ENCODE results near the gene ENPP6.

The ENPP6 gene

DNA sequence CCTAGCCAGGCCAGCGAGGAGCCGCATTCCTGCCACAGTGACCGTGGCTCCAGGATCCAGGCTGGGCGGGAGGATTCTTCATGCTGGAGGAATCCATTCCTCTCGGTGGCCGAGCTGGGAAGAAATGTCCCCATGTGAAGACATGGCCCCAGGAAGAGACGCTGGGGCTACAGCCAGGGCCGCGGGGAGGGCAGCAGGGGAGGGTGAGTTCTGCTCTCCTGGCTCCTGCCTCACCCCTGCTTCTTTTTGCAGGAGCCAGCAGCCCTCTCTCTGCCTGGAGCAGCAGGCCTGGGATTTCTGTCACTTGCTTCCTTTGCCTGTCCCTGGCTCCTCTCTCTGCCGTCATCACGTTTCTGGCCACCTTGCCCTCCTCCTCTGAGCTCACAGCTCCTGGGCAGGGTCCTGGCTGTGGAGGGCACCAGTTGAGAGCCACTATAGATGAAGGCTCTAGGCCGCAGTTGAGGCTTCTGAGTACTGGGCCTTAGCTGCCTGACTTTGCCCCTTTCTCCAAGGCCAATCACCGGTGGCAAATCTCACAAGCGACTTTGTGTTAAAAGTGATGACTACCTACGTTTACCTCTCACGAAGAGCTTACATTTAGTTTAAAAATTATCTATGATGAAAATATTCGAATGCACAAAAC, 48.3 kb downstream of the ENPP6 start:
- H3K9ac ChIP-seq (ENCODE audit: low read length), result no peak overlapping the region

DNA sequence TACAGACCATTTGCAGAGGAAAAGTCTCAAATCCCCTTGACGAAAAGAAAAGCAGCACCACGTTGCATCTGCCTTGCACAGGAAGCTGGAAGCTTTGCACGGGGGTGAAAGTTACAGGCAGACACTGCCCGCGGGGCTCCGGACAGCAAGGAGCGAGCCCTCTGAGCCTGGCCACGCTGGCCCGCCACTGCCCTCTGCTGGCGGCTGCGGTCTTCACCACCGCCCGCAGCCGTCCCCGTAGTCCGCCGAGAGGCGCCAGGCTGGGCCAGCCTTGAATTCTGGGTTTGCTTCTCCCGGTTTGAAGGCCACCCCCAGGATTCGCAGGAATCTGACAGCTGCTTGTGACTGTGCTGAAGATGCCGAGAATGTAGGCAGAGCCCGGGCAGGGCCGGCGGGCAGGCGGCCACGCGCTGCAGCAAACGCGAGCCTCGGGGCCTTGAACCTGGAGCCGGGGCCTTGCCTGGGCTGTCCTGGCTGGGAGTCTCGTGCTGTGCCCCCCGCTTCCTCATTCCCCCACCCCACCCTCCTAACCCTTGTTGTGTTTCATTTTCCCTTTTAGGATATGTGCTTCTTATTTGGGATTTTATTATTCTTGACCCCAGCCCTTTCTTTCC, 49.2 kb downstream of the ENPP6 start:
- H3K4me2 ChIP-seq (ENCODE audit: low read length), result peak overlapping the region; percentile 74
- H3K9ac ChIP-seq (ENCODE audit: low read length), result 0 out of 2 replicates have a peak overlapping the region, but pooled peaks have one; percentile 10
- no peaks in the 10 kb centered on the region for H4K20me1 ChIP-seq (ENCODE audit: insufficient read depth, low read length)
- H3K36me3 ChIP-seq (replicated peaks; ENCODE audit: low read depth, low read length), result no peaks in the 10 kb centered on the region
- TF ChIP-seq CTCF (IDR thresholded peaks at IDR 0.05; ENCODE audit: low read depth, low read length) (peak; percentile 47), EZH2phosphoT487 (IDR thresholded peaks at IDR 0.05; ENCODE audit: low read depth) (no peak)
- H3K27ac ChIP-seq (ENCODE audit: low read length), result no peak overlapping the region
- no peaks in the 10 kb centered on the region for H3K27me3 ChIP-seq (ENCODE audit: low read depth, low read length)
- peaks cover 19% of the 10 kb centered on the region for H3K4me1 ChIP-seq (ENCODE audit: low read length)
- no peaks in the 10 kb centered on the region for H3K9me3 ChIP-seq (ENCODE audit: insufficient read depth, low read length)
- H2AFZ ChIP-seq (ENCODE audit: low read depth, low read length), result no peak overlapping the region
- H3K79me2 ChIP-seq (ENCODE audit: low read length), result no peaks in the 10 kb centered on the region
- peak overlapping the region; percentile 60 for H3K4me3 ChIP-seq (ENCODE audit: low read length)

More for the DNA sequence above, 48.3 kb downstream of the ENPP6 start:
- Histone ChIP-seq H3K4me1 (ENCODE audit: low read length) (peaks cover 19% of the 10 kb centered on the region), H2AFZ (ENCODE audit: low read depth, low read length) (no peak overlapping the region), H3K4me2 (ENCODE audit: low read length) (no peak overlapping the region), H4K20me1 (ENCODE audit: insufficient read depth, low read length) (no peaks in the 10 kb centered on the region), H3K79me2 (ENCODE audit: low read length) (no peaks in the 10 kb centered on the region), H3K27me3 (ENCODE audit: low read depth, low read length) (no peaks in the 10 kb centered on the region), H3K4me3 (ENCODE audit: low read length) (no peak overlapping the region), H3K9me3 (ENCODE audit: insufficient read depth, low read length) (no peaks in the 10 kb centered on the region), H3K27ac (ENCODE audit: low read length) (no peak overlapping the region), H3K36me3 (replicated peaks; ENCODE audit: low read depth, low read length) (no peaks in the 10 kb centered on the region)
- TF ChIP-seq EZH2phosphoT487 (IDR thresholded peaks at IDR 0.05; ENCODE audit: low read depth) (no peak), CTCF (IDR thresholded peaks at IDR 0.05; ENCODE audit: low read depth, low read length) (no peak)

DNA sequence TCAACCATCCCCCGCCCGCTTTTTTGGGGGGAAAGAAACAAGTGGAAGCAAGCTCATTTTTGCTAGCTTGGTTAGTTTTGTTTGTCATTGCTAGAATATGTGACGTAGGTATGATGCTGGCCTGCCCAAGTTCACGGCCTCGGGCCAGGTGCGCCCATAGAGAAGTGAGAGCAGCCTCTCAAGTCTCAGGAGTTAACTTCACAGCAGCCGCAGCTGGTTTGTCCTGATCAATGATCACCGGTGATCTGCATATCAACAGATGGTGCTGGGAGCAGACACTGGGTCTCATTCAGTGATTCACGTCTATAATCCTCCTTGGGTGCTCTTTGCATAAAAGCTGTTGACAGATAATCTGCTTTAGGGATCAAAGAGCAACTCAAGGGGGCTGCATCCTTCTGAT, 50.1 kb downstream of the ENPP6 start:
- Histone ChIP-seq H3K79me2 (ENCODE audit: low read length) (no peaks in the 10 kb centered on the region), H3K4me2 (ENCODE audit: low read length) (peak overlapping the region; percentile 74), H4K20me1 (ENCODE audit: insufficient read depth, low read length) (no peaks in the 10 kb centered on the region), H3K27ac (ENCODE audit: low read length) (peak overlapping the region; percentile 26; the same call in 1 of the 2 replicates), H3K9ac (ENCODE audit: low read length) (no peak overlapping the region; the same call in 1 of the 2 replicates), H3K4me3 (ENCODE audit: low read length) (peak overlapping the region; percentile 60), H3K36me3 (replicated peaks; ENCODE audit: low read depth, low read length) (no peaks in the 10 kb centered on the region), H3K4me1 (ENCODE audit: low read length) (peaks cover 19% of the 10 kb centered on the region), H3K27me3 (ENCODE audit: low read depth, low read length) (no peaks in the 10 kb centered on the region), H3K9me3 (ENCODE audit: insufficient read depth, low read length) (no peaks in the 10 kb centered on the region), H2AFZ (ENCODE audit: low read depth, low read length) (no peak overlapping the region)
- TF ChIP-seq CTCF (IDR thresholded peaks at IDR 0.05; ENCODE audit: low read depth, low read length) (no peak), EZH2phosphoT487 (IDR thresholded peaks at IDR 0.05; ENCODE audit: low read depth) (no peak)

DNA sequence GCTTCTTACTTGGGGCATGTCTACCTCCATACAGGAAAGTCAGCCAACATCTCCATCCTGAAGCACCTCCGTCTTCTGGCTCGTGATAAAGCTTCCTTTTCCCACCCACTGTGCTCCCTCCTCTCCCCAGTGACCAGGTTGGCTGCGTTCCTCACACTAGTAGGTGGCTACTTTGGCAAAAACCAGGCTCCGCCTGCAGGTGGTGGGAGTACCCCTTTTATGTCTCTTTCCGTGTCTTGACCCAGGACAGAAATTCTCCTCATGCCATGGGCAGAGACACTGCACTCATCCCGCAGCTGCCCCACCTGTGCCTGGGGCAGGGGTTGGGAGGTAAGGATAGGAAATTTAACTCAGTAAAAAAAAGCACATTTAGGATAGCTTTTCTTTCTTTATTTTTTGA, 50.9 kb downstream of the ENPP6 start:
- Histone ChIP-seq H3K4me2 (ENCODE audit: low read length) (no peak overlapping the region), H3K9me3 (ENCODE audit: insufficient read depth, low read length) (no peaks in the 10 kb centered on the region), H3K79me2 (ENCODE audit: low read length) (no peaks in the 10 kb centered on the region), H2AFZ (ENCODE audit: low read depth, low read length) (no peak overlapping the region), H3K4me3 (ENCODE audit: low read length) (no peak overlapping the region), H3K9ac (ENCODE audit: low read length) (no peak overlapping the region), H3K4me1 (ENCODE audit: low read length) (peaks cover 19% of the 10 kb centered on the region), H3K27me3 (ENCODE audit: low read depth, low read length) (no peaks in the 10 kb centered on the region), H3K36me3 (replicated peaks; ENCODE audit: low read depth, low read length) (no peaks in the 10 kb centered on the region), H3K27ac (ENCODE audit: low read length) (no peak overlapping the region), H4K20me1 (ENCODE audit: insufficient read depth, low read length) (no peaks in the 10 kb centered on the region)
- TF ChIP-seq EZH2phosphoT487 (IDR thresholded peaks at IDR 0.05; ENCODE audit: low read depth), result no peak
- TF ChIP-seq CTCF (IDR thresholded peaks at IDR 0.05; ENCODE audit: low read depth, low read length), result no peak
